GM10847 (cell line): ENCODE data around the gene KRT39.
"Not testable (repeated sequence)": the region's sequence is repeated elsewhere in the genome, so short reads cannot be mapped to it uniquely, and the experiment has no call there.

Source experiments
- POLR2A ChIP-seq: IDR thresholded peaks from 2 replicates; pipeline ENCODE4 v1.6.1; 2011; ENCODE audit not compliant: insufficient read length; ENCODE audit errors: extremely low read depth

KRT39 gene

GRCh38 chr17:40966848-40967247 lies at the start of gene KRT39:
Gene KRT39, minus strand, starts transcription at chr17:40966948. Its CDS starts 92 bp downstream, at chr17:40966856.
- TF ChIP-seq POLR2A = no peak

- TF ChIP-seq POLR2A = no peak
Measured at GRCh38 chr17:41015454-41015853, 48.7 kb upstream of the KRT39 start.

GRCh38 chr17:41013606-41014005 lies 46.9 kb upstream of the KRT39 start:
- TF ChIP-seq POLR2A = no peak

GRCh38 chr17:41013181-41013580 lies 46.4 kb upstream of the KRT39 start:
- no peak for TF ChIP-seq POLR2A

GRCh38 chr17:41012326-41013120 lies 45.8 kb upstream of the KRT39 start:
- no peak for TF ChIP-seq POLR2A

- no peak for TF ChIP-seq POLR2A
Measured at GRCh38 chr17:41010441-41010840, 43.7 kb upstream of the KRT39 start.

GRCh38 chr17:41009936-41010335 lies 43.2 kb upstream of the KRT39 start:
- no peak for TF ChIP-seq POLR2A

- no peak for TF ChIP-seq POLR2A
Measured at GRCh38 chr17:41009301-41009760, 42.6 kb upstream of the KRT39 start.

- TF ChIP-seq POLR2A = no peak
Measured at GRCh38 chr17:41008811-41009210, 42.1 kb upstream of the KRT39 start, which contains the start of gene KRTAP3-1. Gene KRTAP3-1, minus strand, starts transcription at chr17:41009128. Its CDS starts 54 bp downstream, at chr17:41009074.

- TF ChIP-seq POLR2A = no peak
Measured at GRCh38 chr17:41004397-41004796, 37.6 kb upstream of the KRT39 start.

GRCh38 chr17:41003926-41004325 lies 37.2 kb upstream of the KRT39 start:
- no peak for TF ChIP-seq POLR2A

- no peak for TF ChIP-seq POLR2A
Measured at GRCh38 chr17:41002814-41003213, 36.1 kb upstream of the KRT39 start.

- no peak for TF ChIP-seq POLR2A
Measured at GRCh38 chr17:41001795-41002194, 35.0 kb upstream of the KRT39 start.

GRCh38 chr17:40999563-40999962 lies 32.8 kb upstream of the KRT39 start, which contains the start of gene KRTAP3-2:
Gene KRTAP3-2, minus strand, starts transcription at chr17:40999906. Its CDS starts 53 bp downstream, at chr17:40999853.
- TF ChIP-seq POLR2A = not testable (repeated sequence)

GRCh38 chr17:40997361-40997760 lies 30.6 kb upstream of the KRT39 start:
- no peak for TF ChIP-seq POLR2A

- no peak for TF ChIP-seq POLR2A
Measured at GRCh38 chr17:40996829-40997228, 30.1 kb upstream of the KRT39 start.

GRCh38 chr17:40995116-40995515 lies 28.4 kb upstream of the KRT39 start:
- TF ChIP-seq POLR2A = no peak
